Measurements from ENCODE around the gene AKAP12. TPM values are rescaled to one million over a fixed set of nuclear protein-coding genes. Genes with fewer than 3 reads are reported as not detected.

Gene AKAP12
- polyA plus RNA-seq, 1 donor (not counting 4 experiments of a cell fraction or from before 2014, with no cell fraction given), result 0.56 TPM

GRCh38 chr6:151263035-151263434 is 23.3 kb downstream of the AKAP12 start:
- Histone ChIP-seq H3K36me3 (ENCODE audit: control insufficient read depth in 2 of 2, extremely low read depth in 1 of 2, insufficient read depth in 2 of 2, low read length in 2 of 2) (no peaks in the 10 kb centered on the region), H3K9ac (ENCODE audit: control insufficient read depth, extremely low read depth, insufficient read depth, low read length) (no peak overlapping the region), H4K20me1 (ENCODE audit: control insufficient read depth, extremely low read depth, insufficient read depth, low read length) (no peaks in the 10 kb centered on the region), H3K9me3 (ENCODE audit: control insufficient read depth, low read depth, low read length) (no peaks in the 10 kb centered on the region), H3K4me1 (ENCODE audit: control insufficient read depth, extremely low read depth, insufficient read depth, low read length) (no peaks in the 10 kb centered on the region), H3K9me1 (ENCODE audit: control insufficient read depth, extremely low read depth, insufficient read depth, low read length) (no peaks in the 10 kb centered on the region), H3K27ac (ENCODE audit: control insufficient read depth, insufficient read depth, low read length) (no peak overlapping the region), H3K27me3 (ENCODE audit: control insufficient read depth, extremely low read depth, insufficient read depth, low read length) (no peaks in the 10 kb centered on the region), H3K79me2 (ENCODE audit: control insufficient read depth, insufficient read depth, low read length) (no peaks in the 10 kb centered on the region), H3K4me2 (ENCODE audit: control insufficient read depth, extremely low read depth, insufficient read depth, low read depth, low read length) (no peak overlapping the region), H2AFZ (ENCODE audit: control insufficient read depth, low read length) (no peak overlapping the region), H3K4me3 (ENCODE audit: control insufficient read depth in 2 of 3, extremely low read depth in 1 of 3, insufficient read depth in 2 of 3, low read depth in 1 of 3, low read length in 3 of 3) (no peak overlapping the region)
- no peak for FAIRE-seq
- dilution Hi-C loops (cut with MboI; ENCODE audit: extremely low pct_ligation_motif_present, low sequenced_read_pairs), result no loop called here
- no peak for TF ChIP-seq CTCF (optimal IDR thresholded peaks at IDR 0.05 in 1 of 3, IDR thresholded peaks at IDR 0.05 in 1 of 3, conservative IDR thresholded peaks at IDR 0.05 in 1 of 3; ENCODE audit: extremely low read depth in 1 of 3, insufficient read depth in 2 of 3, low read length in 3 of 3)
- DNase-seq (ENCODE audit: low read depth, low spot score), result no peak

GRCh38 chr6:151263967-151264366 is 24.2 kb downstream of the AKAP12 start:
- H3K79me2 ChIP-seq (ENCODE audit: control insufficient read depth, insufficient read depth, low read length), result no peaks in the 10 kb centered on the region
- H3K27me3 ChIP-seq (ENCODE audit: control insufficient read depth, extremely low read depth, insufficient read depth, low read length), result no peaks in the 10 kb centered on the region
- H3K9me1 ChIP-seq (ENCODE audit: control insufficient read depth, extremely low read depth, insufficient read depth, low read length), result no peaks in the 10 kb centered on the region
- no peaks in the 10 kb centered on the region for H3K36me3 ChIP-seq (ENCODE audit: control insufficient read depth in 2 of 2, extremely low read depth in 1 of 2, insufficient read depth in 2 of 2, low read length in 2 of 2)
- FAIRE-seq, result peak; percentile 29
- DNase-seq (ENCODE audit: low read depth, low spot score), result no peak
- H3K4me2 ChIP-seq (ENCODE audit: control insufficient read depth, extremely low read depth, insufficient read depth, low read depth, low read length), result no peak overlapping the region
- H3K9ac ChIP-seq (ENCODE audit: control insufficient read depth, extremely low read depth, insufficient read depth, low read length), result no peak overlapping the region
- peak overlapping the region; percentile 44 for H2AFZ ChIP-seq (ENCODE audit: control insufficient read depth, low read length)
- TF ChIP-seq CTCF (optimal IDR thresholded peaks at IDR 0.05 in 1 of 3, IDR thresholded peaks at IDR 0.05 in 1 of 3, conservative IDR thresholded peaks at IDR 0.05 in 1 of 3; ENCODE audit: extremely low read depth in 1 of 3, insufficient read depth in 2 of 3, low read length in 3 of 3) (no peak), EZH2 (IDR thresholded peaks at IDR 0.05; ENCODE audit: low read length) (no peak)
- H3K9me3 ChIP-seq (ENCODE audit: control insufficient read depth, low read depth, low read length), result no peaks in the 10 kb centered on the region
- H3K27ac ChIP-seq (ENCODE audit: control insufficient read depth, insufficient read depth, low read length), result no peak overlapping the region
- no peak overlapping the region for H3K4me3 ChIP-seq (ENCODE audit: control insufficient read depth in 2 of 3, extremely low read depth in 1 of 3, insufficient read depth in 2 of 3, low read depth in 1 of 3, low read length in 3 of 3)
- no peaks in the 10 kb centered on the region for H4K20me1 ChIP-seq (ENCODE audit: control insufficient read depth, extremely low read depth, insufficient read depth, low read length)
- H3K4me1 ChIP-seq (ENCODE audit: control insufficient read depth, extremely low read depth, insufficient read depth, low read length), result no peaks in the 10 kb centered on the region
- dilution Hi-C loops (cut with MboI; ENCODE audit: extremely low pct_ligation_motif_present, low sequenced_read_pairs), result no loop called here
